GM18517 (cell line): Measurements from ENCODE around the gene ITLN1.

ENCODE experiments used
- ATAC-seq: cut with Tn5 transposase; IDR thresholded peaks from one replicate; pipeline ENCODE4 v1.9.1; 2021; ENCODE audit warnings: mild to moderate bottlenecking, moderate library complexity; ENCODE audit not compliant: unreplicated experiment

The ITLN1 gene

GRCh38 chr1:160826546-160826945, 58.4 kb downstream of the ITLN1 start:
- no peak for ATAC-seq
